Gastrocnemius medialis (tissue), 4 donors: ENCODE measurements around the gene GALNT7.

Experiments used
- POLR2A ChIP-seq, 2 donors: fragments of 450-650 bp; IDR thresholded peaks; one replicate each; pipeline ENCODE4 v1.6.1; 2017; ENCODE audit warnings: antibody characterized with exemption in 2 of 2, mild to moderate bottlenecking in 2 of 2, moderate library complexity in 2 of 2
- TF ChIP-seq, protein P1 (sequence below), 5 experiments: fragments of 450-650 bp in 3 of 5; fragments of 200-600 bp in 2 of 5; sonication (generic) in 2 of 5; IDR thresholded peaks in 4 of 5; conservative IDR thresholded peaks in 1 of 5; 1 replicate in 4 of 5; 2 replicates in 1 of 5; pipeline ENCODE4 v1.5.1; 2016 to 2019; ENCODE audit warnings: antibody characterized with exemption in 5 of 5, mild to moderate bottlenecking in 3 of 5, moderate library complexity in 3 of 5

- TF ChIP-seq, protein P1, sequence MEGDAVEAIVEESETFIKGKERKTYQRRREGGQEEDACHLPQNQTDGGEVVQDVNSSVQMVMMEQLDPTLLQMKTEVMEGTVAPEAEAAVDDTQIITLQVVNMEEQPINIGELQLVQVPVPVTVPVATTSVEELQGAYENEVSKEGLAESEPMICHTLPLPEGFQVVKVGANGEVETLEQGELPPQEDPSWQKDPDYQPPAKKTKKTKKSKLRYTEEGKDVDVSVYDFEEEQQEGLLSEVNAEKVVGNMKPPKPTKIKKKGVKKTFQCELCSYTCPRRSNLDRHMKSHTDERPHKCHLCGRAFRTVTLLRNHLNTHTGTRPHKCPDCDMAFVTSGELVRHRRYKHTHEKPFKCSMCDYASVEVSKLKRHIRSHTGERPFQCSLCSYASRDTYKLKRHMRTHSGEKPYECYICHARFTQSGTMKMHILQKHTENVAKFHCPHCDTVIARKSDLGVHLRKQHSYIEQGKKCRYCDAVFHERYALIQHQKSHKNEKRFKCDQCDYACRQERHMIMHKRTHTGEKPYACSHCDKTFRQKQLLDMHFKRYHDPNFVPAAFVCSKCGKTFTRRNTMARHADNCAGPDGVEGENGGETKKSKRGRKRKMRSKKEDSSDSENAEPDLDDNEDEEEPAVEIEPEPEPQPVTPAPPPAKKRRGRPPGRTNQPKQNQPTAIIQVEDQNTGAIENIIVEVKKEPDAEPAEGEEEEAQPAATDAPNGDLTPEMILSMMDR (IDR thresholded peaks at IDR 0.05 in 4 of 5, conservative IDR thresholded peaks at IDR 0.05 in 1 of 5) = no peak
- TF ChIP-seq POLR2A (IDR thresholded peaks at IDR 0.05) = no peak
These were observed 43.8 kb downstream of the GALNT7 start for GRCh38 chr4:173212379-173212778.
